ENCODE data around the gene OR5H1.
"Not testable (repeated sequence)": the region's sequence is repeated elsewhere in the genome, so short reads cannot be mapped to it uniquely, and the experiment has no call there.

The OR5H1 gene

DNA sequence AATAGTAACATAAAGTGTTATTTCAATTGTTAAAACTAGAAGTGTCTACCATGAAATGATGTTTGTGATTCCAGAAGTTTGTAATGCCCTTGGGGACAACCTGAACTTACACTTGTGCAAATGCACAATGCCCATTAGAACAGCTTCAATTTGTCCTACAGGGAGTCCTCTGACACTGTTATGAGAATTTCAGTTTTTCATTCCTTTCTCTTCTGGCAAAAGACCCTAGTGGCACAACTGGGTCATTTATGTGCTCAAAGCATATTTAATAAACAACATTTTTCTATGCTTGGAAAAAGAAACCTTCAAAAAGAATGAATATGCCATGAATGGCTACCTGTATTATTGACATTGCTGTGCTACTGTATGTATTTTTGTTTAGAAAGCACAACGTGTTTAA is at the start of gene OR5H1:
Gene OR5H1 (plus strand): TSS at position 301 of the 400 bp plus-strand sequence. CDS start 1,977 bp downstream, outside the sequence.
- no peak for DNase-seq

DNA sequence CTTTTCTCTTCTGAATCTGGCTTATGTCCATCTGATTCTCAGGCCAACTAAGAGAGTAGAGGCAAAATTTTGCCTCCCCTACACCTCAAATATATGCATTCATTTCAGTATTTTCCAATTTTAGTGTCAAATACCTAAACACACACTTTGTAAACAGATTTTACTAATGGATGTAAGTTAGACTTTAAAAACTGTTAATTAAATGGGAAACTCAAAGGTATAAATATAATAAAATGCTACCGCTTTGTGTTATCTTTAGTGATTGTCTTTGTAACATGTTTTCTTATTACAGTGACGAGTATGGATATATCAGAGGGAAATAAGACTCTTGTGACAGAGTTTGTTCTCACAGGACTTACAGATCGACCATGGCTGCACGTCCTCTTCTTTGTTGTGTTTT is 43.6 kb upstream of the OR5H1 start, which contains the start of gene OR5AC2:
Gene OR5AC2 (plus strand): TSS at position 301 of the 400 bp plus-strand sequence. CDS start 0 bp downstream, at position 301.
- no peak for DNase-seq

DNA sequence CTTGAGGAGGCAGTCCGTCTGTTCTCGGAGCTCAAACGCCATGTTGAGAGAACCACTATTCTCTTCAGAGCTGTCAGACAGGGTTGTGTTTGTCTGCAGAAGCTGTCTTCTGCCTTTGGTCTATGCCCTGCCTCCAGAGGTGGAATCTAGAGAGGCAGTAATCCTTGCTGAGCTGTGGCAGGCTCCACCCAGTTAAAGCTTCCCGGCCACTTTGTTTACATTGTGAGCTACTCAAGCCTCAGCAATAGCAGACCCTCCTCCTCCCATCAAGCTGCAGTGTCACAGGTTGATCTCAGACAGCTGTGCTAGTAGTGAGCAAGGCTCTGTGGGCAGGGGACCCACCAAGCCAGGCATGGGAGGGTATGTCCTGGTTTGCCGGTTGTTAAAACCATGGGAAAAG is 34.6 kb upstream of the OR5H1 start:
- peak; percentile 45 for DNase-seq

DNA sequence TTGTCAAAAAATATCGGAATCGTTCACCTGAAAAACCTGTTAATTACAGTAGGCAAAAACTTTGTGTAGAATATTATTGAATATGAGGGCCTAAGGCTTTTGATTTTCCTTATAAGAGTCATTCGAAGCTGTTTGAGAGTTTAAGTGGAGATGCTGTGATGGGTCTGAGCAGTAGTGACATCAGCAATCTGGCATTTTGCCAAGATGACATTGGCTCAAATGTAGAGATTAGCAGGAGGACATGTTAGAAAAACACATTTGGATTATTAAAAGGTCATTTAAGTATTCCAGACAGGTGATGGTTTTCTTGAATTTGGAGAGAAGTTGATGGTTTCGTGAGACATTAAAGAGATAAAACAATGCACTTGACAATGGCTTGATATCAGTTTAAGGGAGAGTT is 30.7 kb upstream of the OR5H1 start:
- no peak for DNase-seq

DNA sequence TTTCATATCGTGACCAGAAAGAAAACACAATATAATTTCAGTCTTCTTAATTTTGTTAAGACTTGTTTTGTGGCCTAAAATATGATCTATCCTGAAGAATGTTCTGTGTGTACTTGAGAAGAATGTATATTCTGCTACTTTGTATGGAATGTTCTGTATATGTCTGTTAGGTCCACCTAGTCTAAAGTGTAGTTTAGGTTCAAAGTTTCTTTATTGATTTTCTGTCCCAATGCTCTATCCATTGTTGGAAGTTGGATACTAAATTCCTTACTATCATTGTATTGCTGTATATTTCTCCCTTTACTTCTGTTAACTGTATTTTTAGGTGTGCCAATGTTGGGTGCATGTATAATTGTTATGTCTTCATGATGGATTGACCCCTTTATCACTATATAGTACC is 22.4 kb upstream of the OR5H1 start:
- DNase-seq: no peak

DNA sequence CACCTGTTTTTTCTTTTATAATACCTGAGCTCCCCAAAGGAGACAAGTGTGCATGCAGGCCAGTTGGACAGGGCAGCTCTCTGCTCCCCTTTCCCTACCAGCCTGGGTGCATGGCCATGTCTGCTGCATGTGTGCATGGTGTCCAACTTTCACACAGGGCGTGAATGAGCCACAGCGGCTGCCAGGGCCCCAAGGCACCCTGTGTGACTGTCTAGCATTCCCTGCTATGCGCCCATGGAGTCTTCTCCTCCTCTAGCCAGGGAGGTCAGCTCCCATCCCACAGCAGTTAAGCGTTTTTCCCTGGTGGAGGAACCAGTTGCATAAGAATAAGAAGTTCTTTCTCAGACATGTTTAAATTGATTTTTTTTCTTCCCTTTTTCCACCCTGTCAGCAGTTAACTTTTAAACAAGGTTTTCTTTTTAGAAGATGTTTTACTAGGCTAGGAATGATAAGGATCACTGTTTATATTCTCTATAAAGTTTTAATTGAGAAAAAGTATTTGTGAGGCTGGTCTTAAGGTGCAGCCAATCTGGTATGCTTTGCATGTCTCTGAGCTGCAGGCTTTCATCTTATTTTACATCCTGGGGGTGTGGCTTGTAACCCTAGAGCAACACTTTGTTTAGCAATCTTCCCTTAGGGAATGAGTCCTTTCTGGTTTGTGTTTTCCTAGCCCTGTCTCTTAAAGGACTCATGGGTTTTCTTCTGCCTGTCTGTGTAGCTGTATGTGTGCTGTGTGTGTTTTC is 20.5 kb upstream of the OR5H1 start:
- DNase-seq: no peak

DNA sequence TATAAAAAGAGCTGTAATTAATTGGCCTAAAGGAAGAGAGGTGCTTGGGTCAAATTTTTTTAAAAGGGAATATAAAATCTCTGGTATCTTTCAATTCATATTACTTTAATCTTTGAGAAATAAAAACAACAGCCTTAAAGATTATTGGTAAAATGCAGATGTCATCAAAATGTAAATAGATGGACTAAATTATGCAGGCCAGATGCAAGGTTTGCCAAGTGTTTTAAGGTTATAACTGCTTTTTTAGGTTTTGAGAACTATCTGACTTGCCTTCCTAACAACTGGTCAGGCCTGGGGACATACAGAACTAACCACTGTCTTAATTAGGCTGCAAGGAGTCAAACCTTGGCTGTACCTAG is 20.0 kb upstream of the OR5H1 start:
- no peak for DNase-seq

DNA sequence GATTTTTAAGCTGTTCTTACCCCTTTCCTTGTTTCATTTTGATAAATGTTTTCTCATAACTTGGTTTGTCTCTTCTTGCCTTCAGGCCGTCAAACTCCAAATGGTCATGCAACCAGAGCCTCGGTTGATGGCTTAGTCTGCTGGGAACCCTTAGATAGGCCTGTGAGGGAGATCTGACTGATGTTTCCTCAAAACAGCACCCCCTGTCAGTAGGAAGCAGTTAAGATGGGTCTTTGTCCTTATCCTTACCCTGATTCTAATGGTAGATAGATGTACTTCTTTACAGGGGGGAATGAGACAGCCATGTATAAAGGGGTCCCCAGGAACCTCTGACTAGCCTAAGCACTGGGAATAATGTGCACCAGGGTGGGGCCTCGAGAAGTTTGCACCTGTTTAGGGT is 16.3 kb upstream of the OR5H1 start:
- DNase-seq: no peak

DNA sequence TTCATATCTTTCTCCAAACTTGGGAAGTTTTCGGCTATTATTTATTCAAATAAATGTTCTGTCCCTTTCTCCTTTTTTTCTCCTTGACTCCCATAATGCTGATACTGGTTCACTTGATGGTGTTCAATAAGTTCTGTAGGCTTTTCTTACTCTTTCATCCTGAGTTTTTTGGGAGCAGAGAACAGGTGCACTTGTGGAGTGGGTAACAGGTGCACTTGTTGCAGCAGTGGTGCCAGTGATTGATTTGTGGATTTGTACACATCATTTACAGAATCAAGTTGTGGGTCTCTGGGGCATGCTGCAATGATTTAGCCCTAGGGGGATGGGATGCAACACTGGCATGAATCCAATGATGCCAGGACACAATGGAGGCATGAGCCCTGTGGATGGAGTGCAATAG is 14.8 kb upstream of the OR5H1 start:
- DNase-seq: no peak

DNA sequence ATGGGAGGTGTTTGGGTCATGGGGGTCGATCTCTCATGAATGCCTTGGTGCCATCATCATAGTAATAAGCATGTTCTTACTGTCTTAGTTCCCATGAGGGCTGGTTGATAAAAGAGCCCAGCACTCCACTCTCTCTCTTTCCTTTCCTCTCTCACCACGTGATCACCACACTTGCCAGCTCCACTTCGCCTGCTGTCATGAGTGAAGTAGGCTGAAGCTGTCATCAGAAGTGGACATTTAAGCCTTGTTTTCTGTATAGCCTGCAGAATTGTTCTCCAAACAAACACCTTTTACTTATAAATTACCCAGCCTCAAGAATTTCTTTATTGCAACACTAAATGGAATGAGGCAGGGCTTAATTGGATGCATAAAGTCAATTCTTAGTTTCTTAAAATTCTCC is 6.1 kb downstream of the OR5H1 start:
- DNase-seq: no peak

DNA sequence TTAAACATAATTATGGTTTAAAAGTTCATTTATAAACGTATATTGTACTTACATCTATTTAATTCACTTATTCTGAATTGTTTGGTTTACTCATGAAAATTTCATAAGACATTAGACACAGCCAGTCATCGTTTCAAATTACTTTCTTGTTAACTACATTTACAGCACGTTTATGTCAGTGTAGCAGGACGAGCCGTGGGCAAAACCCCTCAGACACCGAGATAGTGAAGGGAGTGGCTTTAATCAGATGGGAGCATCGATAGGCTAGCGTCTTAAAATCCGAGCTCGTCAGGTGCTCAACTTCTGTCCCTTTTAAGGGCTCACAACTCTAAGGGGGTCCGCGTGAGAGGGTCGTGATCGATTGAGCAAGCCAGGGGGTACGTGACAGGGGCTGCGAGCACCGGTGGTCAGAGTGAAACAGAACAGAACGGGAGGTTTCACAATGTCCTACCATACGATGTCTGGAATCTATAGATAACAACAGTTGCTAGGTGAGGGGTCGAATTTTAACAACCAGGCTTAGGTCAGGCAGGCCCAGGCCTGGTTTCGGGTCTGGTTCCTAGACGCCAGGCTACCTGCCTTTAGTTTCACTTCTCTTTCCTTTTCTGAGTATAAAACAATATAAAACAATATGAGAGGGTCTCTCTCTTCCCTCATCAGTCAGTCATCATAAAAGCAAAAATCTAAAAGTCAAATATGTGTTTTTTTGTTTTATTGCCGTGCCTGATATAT is 7.5 kb downstream of the OR5H1 start:
- not testable (repeated sequence) for DNase-seq

DNA sequence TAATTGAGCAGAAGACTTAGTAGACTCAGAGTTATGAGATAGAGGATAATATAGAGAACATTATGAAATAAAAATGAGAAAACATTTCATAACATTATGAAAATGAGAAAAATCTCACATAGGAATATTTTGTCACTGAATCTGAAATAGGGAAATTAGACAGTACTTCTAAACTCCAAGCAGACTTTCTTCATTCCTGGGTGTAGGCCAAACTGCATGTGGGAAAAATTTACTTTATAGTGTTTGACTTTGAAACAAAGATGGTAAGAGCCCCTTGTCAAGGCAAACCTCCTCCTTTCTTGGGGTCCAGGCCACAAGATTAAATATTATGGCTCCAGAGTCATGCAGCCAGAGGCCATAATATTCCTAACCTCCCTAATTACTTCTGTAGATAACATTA is 10.0 kb downstream of the OR5H1 start:
- DNase-seq: no peak

DNA sequence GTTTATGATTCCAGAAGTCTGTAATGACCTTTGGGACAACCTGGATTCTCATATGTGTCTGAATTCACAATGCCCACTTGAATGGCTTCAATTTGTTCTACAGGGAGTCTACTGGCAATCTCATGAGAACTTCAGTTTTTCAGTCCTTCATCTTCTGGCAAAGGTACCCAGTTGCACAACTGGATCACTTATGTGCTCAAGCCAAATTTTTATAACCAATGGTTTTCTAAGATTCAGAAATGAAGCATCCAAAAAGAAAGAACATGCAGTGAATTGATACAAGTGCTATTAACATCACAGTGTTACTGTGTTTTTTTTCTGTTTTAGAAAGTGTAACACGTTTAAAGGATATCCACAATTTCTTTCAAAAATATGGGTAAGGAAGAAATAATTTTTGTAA is 16.7 kb downstream of the OR5H1 start, which contains the start of gene OR5H14:
Gene OR5H14 (plus strand): TSS at position 301 of the 400 bp plus-strand sequence. CDS start 1,907 bp downstream, outside the sequence.
- DNase-seq: no peak

DNA sequence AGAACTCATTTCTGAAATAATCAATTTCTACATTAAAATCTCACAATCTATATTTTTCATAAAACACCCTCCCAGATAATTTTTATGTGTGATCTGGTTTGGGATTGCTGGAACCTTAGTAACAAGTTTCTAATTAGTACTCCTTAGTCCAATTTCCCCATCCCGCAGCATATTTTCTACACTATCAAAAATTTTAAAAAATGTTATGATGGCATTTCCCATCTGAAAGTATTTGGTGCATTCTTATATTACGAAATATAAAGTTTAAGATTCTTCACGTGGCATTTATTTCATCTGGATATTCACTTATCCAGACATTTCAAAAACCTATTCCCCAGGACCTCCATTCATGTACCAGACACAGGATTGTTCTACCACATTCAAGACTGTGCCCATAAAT is 18.2 kb downstream of the OR5H1 start:
- no peak for DNase-seq

DNA sequence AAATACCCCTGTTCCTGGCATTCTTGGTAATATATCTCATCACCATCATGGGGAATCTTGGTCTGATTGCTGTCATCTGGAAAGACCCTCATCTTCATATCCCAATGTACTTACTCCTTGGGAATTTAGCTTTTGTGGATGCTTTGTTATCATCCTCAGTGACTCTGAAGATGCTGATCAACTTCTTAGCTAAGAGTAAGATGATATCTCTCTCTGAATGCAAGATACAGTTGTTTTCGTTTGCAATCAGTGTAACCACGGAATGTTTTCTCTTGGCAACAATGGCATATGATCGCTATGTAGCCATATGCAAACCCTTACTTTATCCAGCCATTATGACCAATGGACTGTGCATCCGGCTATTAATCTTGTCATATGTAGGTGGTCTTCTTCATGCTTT is 18.9 kb downstream of the OR5H1 start:
- DNase-seq: not testable (repeated sequence)

DNA sequence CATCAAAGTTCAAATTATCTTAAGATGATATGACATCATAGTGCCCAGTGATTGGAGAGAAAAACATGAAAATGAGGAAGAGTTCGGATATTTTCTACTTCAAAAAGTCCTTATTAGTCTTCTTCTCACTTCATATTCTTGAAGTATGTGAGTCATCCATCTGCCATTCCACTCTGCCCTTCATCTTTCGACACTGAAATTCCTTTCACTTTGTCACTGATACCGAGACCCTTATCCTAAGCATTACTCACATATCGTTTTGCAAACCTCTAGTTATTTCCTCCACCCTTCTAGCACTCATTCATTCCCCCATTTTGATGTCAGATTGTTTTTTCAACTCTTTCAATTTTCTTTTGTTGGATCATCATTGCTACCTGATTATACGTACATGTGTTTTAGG is 20.7 kb downstream of the OR5H1 start:
- DNase-seq: no peak

DNA sequence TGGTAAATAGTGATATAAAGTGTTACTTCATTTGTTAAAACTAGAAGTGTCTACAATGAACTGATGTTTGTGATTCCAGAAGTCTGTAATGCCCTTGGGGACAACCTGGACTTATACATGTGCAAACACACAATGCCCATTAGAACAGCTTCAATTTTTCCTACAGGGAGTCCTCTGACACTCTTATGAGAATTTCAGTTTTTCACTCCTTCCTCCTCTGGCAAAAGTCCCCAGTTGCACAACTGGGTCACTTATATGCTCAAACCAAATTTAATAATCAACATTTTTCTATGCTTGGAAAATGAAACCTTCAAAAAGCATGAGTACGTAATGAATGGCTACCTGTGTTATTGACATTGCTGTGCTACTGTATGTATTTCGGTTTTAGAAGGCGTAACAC is 35.9 kb downstream of the OR5H1 start, which contains the start of gene OR5H15:
Gene OR5H15 (plus strand): TSS at position 301 of the 400 bp plus-strand sequence. CDS start 2,004 bp downstream, outside the sequence.
- no peak for DNase-seq

DNA sequence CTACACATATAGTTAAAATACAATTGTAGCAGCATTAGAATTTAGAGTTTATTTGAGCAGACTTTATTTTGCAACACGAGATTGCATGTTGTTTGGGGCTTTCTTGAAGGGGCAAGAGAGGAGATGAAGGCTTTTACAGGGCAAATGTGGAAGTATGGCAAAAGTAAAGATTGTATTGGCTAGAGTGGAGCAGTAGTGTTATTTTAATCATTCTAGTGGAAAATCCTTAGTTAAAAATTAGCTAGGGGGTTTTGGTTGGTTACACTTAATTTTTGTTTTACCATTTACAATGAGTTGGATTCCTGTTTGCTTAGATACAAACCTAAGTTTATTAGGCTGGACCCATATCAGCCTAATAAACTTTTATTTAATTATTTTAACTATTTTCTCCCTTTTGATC is 40.5 kb downstream of the OR5H1 start:
- DNase-seq: no peak

DNA sequence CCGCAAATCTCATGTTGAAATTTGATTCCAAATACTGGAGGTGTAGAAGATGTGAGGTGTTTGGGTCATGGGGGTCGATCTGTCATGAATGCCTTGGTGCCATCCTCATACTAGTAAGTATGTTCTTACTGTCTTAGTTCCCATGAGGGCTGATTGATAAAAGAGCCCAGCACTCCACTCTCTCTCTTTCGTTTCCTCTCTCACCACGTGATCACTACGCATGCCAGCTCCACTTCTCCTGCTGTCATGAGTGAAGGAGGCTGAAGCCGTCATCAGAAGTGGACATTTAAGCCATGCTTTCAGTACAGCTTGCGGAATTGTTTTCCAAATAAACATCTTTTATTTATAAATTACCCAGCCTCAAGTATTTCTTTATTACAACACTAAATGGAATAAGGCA is 42.1 kb downstream of the OR5H1 start:
- DNase-seq: peak; percentile 18

DNA sequence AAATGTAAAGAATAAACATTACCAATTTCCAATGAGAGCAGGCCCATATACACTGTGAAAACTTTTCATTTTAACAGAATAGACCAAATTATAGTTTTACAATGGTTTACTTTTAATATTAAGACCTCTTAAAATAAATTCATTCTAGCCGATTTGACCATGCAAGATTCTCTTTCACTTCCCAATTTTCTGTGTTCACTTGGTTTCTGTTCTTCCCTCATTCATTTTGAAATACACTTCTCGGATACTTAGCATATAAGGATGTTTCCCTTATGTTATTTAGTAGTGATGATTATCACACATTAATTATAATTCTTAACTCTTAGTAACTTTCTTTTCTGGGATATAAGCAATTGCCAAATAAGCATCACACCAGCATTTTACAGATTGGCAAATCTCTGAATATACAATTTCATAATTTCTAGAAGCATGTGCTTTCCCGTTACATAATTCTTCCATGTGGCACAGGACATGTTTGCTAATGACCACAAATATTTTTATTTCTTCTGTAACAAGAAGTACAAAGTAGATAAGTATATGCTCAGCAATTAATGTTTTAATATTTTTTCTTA is 49.9 kb downstream of the OR5H1 start:
- no peak for DNase-seq

DNA sequence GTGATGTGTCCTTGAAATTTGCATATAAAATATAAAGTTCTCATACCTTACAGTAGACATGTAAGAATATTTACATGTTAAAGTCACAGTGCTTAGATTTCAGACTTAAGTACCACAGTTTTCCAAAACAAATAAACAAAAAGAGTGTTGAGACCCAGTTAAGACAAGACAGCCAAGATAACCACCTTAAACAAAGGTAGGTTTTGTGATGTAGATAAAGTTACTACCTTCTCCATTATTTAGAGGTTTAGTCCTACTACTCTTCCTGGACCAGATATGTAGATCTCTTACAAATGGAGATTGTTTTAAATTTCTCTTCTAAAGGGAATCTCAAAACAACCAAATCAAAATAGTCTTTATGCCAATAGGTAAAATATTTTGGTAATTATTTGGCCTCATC is 51.7 kb downstream of the OR5H1 start:
- no peak for DNase-seq

DNA sequence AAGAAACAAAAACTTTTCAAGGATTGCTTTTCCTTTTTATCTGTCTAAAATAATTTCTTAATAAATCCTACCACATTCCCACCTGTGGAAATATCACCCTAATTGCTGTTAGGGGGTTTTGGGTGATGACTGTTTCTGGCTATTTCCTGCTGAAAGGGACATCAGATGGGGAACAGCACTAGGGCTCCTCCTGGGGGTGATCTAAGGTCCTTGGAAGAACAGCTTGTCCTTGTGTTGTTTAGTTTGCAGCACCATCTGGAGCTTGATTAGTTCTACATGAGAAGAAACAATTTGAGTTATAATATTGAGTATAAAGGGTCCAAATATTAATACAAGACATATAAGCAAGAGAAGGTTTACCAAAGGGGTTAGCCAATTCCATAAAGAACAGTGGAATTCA is 54.7 kb downstream of the OR5H1 start:
- DNase-seq: no peak

Measured in SHP77 treated with DMSO at 0.1 percent for 48 hours (cell line).